Left lung (tissue), 10 donors: ENCODE data around the gene THEM4. TPM values are rescaled to one million over a fixed set of nuclear protein-coding genes. Genes with fewer than 3 reads are reported as not detected.
A peak's percentile ranks its signal among the peaks of the same experiment; 100 is the strongest.

Experiments used
- ATAC-seq: fragments of 200-7000 bp; cut with Tn5 transposase; one replicate; pipeline ENCODE4 v1.9.1; 2020; ENCODE audit warnings: moderate library complexity
- DNase-seq, 4 donors: peaks; one replicate each; pipeline ENCODE4 v3.0.0-alpha.2; 2013 to 2020
- H3K27ac ChIP-seq, 2 donors: fragments of 200-600 bp; sonication (generic) in 1 of 2; one replicate each; pipeline versions ENCODE4 v1.5.0 to v1.8.0; 2020 to 2021
- H3K27me3 ChIP-seq, 2 donors: fragments of 200-600 bp; sonication (generic) in 1 of 2; one replicate each; pipeline versions ENCODE4 v1.5.0 to v1.8.0; 2020 to 2021
- H3K36me3 ChIP-seq, 2 donors: fragments of 200-600 bp; sonication (generic) in 1 of 2; one replicate each; pipeline versions ENCODE4 v1.5.0 to v1.8.0; 2020 to 2021
- H3K4me1 ChIP-seq, 2 donors: fragments of 200-600 bp; one replicate each; pipeline ENCODE4 v1.8.0; 2021
- H3K4me3 ChIP-seq, 2 donors: fragments of 200-600 bp; sonication (generic) in 1 of 2; one replicate each; pipeline versions ENCODE4 v1.5.0 to v1.8.0; 2020 to 2021; ENCODE audit warnings: mild to moderate bottlenecking in 1 of 2
- H3K9me3 ChIP-seq, 2 donors: fragments of 200-600 bp; sonication (generic) in 1 of 2; one replicate each; pipeline versions ENCODE4 v1.5.0 to v1.8.0; 2020 to 2021
- CTCF ChIP-seq, 2 donors: fragments of 200-600 bp; sonication (generic) in 1 of 2; IDR thresholded peaks; one replicate each; pipeline versions ENCODE4 v1.5.0 to v1.8.0; 2021; ENCODE audit warnings: antibody characterized with exemption in 2 of 2
- intact Hi-C, 2 donors: fragments of 100-400 bp; cut with DNase I; formaldehyde crosslinking; loops; one replicate each; pipeline versions ENCODE4 v1.11.2 to v1.14.2; 2022
- polyA plus RNA-seq, 6 donors: library from polyadenylated mRNA; unstranded; fragments of 120-200 nt; gene quantifications; one replicate each; pipeline ENCODE4 v1.2.1, GENCODE V29; 2013; ENCODE audit not compliant: insufficient read length in 6 of 6
- total RNA-seq, 2 donors: library from RNA; stranded (reverse); fragmentation: NEBNext Ultra II Directional; extraction: Animal tissue kit (Norgen Biotek cat#: 25700); gene quantifications; one replicate each; pipeline ENCODE4 v1.2.1, GENCODE V29; 2021
- donor health status: DM: no; HTN: yes; CAD: no.
- donor health status: DM: no; HTN: no; CAD: no.

The THEM4 gene
- total and polyA plus RNA-seq, 8 donors, result 10.6 to 36.8 (median 30.6) TPM

GRCh38 chr1:151832318-151832980 lies 76.9 kb downstream of the THEM4 start:
- Histone ChIP-seq H3K27me3 (peaks cover 4 to 8% of the 10 kb centered on the region in 2 donors), H3K9me3 (no peaks in the 10 kb centered on the region), H3K4me3 (no peak overlapping the region), H3K27ac (peak overlapping the region in 1 of 2 donors; percentile 51), H3K4me1 (peaks cover 3 to 63% of the 10 kb centered on the region in 2 donors), H3K36me3 (no peaks in the 10 kb centered on the region)
- ATAC-seq, result peak; percentile 64
- TF ChIP-seq CTCF (IDR thresholded peaks at IDR 0.05), result no peak
- peak; percentile 53 to 92 (median 88) for DNase-seq
- intact Hi-C loops, result no loop called here

GRCh38 chr1:151831605-151832004 lies 77.7 kb downstream of the THEM4 start, which contains the start of gene RORC:
Gene RORC (minus strand): TSS chr1:151831802. CDS start chr1:151831764, 38 bp downstream.
- Histone ChIP-seq H3K27me3 (no peaks in the 10 kb centered on the region), H3K27ac (peak within 1 kb of the TSS; percentile 18 to 51), H3K36me3 (no peaks in the 10 kb centered on the region), H3K4me1 (peaks cover 3 to 59% of the 10 kb centered on the region in 2 donors), H3K9me3 (no peaks in the 10 kb centered on the region), H3K4me3 (peak within 1 kb of the TSS in 1 of 2 donors; percentile 38)
- DNase-seq (peak in 3 of 4 donors; percentile 45 to 87 (median 72)), ATAC-seq (peak; percentile 84)
- intact Hi-C loops, result no loop called here
- TF ChIP-seq CTCF (IDR thresholded peaks at IDR 0.05), result no peak

GRCh38 chr1:151831256-151831591 lies 78.1 kb downstream of the THEM4 start:
- intact Hi-C loops, result no loop called here
- no peak for ATAC-seq

GRCh38 chr1:151830055-151830454 lies 79.3 kb downstream of the THEM4 start:
- no peak overlapping the region for H3K27ac ChIP-seq
- H3K4me3 ChIP-seq, result no peak overlapping the region
- H3K27me3 ChIP-seq, result no peaks in the 10 kb centered on the region
- H3K4me1 ChIP-seq, result peaks cover 3 to 57% of the 10 kb centered on the region in 2 donors
- DNase-seq, result no peak
- H3K9me3 ChIP-seq, result no peaks in the 10 kb centered on the region
- no peak for TF ChIP-seq CTCF (IDR thresholded peaks at IDR 0.05)
- no peaks in the 10 kb centered on the region for H3K36me3 ChIP-seq
- ATAC-seq, result no peak
- intact Hi-C loops, result no loop called here

More at GRCh38 chr1:151831256-151831591, 78.1 kb downstream of the THEM4 start:
- no peak for TF ChIP-seq CTCF (IDR thresholded peaks at IDR 0.05)
- DNase-seq, result no peak
- peaks cover 3 to 59% of the 10 kb centered on the region in 2 donors for H3K4me1 ChIP-seq
- H3K36me3 ChIP-seq, result no peaks in the 10 kb centered on the region
- peak overlapping the region in 1 of 2 donors; percentile 38 for H3K4me3 ChIP-seq
- no peaks in the 10 kb centered on the region for H3K27me3 ChIP-seq
- H3K9me3 ChIP-seq, result no peaks in the 10 kb centered on the region
- peak overlapping the region; percentile 18 to 51 for H3K27ac ChIP-seq

GRCh38 chr1:151829352-151830046 lies 79.8 kb downstream of the THEM4 start:
- Histone ChIP-seq H3K4me1 (peaks cover 3 to 54% of the 10 kb centered on the region in 2 donors), H3K9me3 (no peaks in the 10 kb centered on the region), H3K27me3 (no peaks in the 10 kb centered on the region), H3K4me3 (no peak overlapping the region), H3K36me3 (no peaks in the 10 kb centered on the region), H3K27ac (peak overlapping the region in 1 of 2 donors; percentile 8)
- TF ChIP-seq CTCF (IDR thresholded peaks at IDR 0.05), result no peak
- intact Hi-C loops, result no loop called here
- DNase-seq (no peak), ATAC-seq (no peak)
